HL-60 (cell line): ENCODE data around the gene COPZ2.
A peak's percentile ranks its signal among the peaks of the same experiment; 100 is the strongest.

Source experiments
- POLR2AphosphoS5 ChIP-seq: IDR thresholded peaks from 2 replicates; pipeline ENCODE4 v1.6.1; 2012; ENCODE audit warnings: low read depth
- TF ChIP-seq, protein P1 (sequence below): IDR thresholded peaks from one replicate; pipeline ENCODE4 v1.5.1; 2011; ENCODE audit warnings: low read length, control low read depth, inconsistent platforms; ENCODE audit not compliant: insufficient read depth
- TF ChIP-seq, protein P2 (sequence below): IDR thresholded peaks from 2 replicates; pipeline ENCODE4 v1.6.1; 2012; ENCODE audit warnings: low read depth; ENCODE audit not compliant: insufficient replicate concordance

DNA sequence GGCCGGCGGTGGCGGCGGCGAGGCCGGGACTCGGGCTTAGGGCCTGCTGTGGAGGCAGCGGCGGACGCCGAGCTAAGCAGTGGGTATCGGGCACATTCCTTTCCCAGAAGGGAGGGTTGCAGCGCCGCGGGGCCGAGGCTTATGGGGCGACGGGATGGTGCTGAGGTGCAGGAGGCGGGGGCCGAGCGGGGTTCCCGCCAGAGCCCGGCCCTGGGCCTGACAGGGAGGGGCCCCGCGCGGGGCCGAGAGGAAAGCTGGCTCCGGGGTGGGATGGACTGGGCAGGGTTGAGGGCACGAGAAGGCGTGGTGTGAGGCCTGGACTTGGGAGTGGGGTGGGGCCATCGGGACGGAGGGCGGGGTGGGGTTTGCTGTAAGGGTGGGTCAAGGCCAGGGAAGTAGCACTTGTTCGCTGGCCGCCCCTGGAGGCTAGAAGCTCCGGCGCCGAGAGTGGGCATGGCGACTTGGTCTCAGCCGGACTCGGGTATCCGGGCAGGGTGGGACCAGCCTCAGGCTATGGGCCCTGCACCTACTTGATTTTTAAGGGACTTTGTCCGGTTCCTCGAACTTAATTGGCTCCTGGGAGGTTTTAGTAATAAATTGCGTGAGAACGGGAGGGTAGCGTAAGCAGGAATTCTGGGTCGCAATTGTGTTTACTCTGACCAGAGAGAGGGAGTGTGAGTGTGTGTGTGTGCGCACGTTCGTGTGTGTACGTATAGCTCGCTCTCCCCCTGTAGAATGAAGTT, 11.0 kb upstream of the COPZ2 start:
- TF ChIP-seq, protein P1, sequence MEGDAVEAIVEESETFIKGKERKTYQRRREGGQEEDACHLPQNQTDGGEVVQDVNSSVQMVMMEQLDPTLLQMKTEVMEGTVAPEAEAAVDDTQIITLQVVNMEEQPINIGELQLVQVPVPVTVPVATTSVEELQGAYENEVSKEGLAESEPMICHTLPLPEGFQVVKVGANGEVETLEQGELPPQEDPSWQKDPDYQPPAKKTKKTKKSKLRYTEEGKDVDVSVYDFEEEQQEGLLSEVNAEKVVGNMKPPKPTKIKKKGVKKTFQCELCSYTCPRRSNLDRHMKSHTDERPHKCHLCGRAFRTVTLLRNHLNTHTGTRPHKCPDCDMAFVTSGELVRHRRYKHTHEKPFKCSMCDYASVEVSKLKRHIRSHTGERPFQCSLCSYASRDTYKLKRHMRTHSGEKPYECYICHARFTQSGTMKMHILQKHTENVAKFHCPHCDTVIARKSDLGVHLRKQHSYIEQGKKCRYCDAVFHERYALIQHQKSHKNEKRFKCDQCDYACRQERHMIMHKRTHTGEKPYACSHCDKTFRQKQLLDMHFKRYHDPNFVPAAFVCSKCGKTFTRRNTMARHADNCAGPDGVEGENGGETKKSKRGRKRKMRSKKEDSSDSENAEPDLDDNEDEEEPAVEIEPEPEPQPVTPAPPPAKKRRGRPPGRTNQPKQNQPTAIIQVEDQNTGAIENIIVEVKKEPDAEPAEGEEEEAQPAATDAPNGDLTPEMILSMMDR: no peak
- peak; percentile 62; the same call in 1 of the 2 replicates for TF ChIP-seq POLR2AphosphoS5
- TF ChIP-seq, protein P2, sequence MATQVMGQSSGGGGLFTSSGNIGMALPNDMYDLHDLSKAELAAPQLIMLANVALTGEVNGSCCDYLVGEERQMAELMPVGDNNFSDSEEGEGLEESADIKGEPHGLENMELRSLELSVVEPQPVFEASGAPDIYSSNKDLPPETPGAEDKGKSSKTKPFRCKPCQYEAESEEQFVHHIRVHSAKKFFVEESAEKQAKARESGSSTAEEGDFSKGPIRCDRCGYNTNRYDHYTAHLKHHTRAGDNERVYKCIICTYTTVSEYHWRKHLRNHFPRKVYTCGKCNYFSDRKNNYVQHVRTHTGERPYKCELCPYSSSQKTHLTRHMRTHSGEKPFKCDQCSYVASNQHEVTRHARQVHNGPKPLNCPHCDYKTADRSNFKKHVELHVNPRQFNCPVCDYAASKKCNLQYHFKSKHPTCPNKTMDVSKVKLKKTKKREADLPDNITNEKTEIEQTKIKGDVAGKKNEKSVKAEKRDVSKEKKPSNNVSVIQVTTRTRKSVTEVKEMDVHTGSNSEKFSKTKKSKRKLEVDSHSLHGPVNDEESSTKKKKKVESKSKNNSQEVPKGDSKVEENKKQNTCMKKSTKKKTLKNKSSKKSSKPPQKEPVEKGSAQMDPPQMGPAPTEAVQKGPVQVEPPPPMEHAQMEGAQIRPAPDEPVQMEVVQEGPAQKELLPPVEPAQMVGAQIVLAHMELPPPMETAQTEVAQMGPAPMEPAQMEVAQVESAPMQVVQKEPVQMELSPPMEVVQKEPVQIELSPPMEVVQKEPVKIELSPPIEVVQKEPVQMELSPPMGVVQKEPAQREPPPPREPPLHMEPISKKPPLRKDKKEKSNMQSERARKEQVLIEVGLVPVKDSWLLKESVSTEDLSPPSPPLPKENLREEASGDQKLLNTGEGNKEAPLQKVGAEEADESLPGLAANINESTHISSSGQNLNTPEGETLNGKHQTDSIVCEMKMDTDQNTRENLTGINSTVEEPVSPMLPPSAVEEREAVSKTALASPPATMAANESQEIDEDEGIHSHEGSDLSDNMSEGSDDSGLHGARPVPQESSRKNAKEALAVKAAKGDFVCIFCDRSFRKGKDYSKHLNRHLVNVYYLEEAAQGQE: no peak
